Rectal smooth muscle tissue (tissue), 1 donor: ENCODE results near the gene GREB1.

Experiments
- H3K27ac ChIP-seq: one replicate; pipeline ENCODE4 v1.7.0; 2013; ENCODE audit warnings: low read depth, low read length, inconsistent platforms
- H3K27me3 ChIP-seq: one replicate; pipeline ENCODE4 v1.7.0; 2013; ENCODE audit warnings: low read length; ENCODE audit not compliant: control insufficient read depth, insufficient read depth
- H3K36me3 ChIP-seq: one replicate; pipeline ENCODE4 v1.7.0; 2013; ENCODE audit warnings: low read length; ENCODE audit not compliant: control insufficient read depth, insufficient read depth
- H3K4me1 ChIP-seq: one replicate; pipeline ENCODE4 v1.7.0; 2013; ENCODE audit warnings: low read length; ENCODE audit not compliant: control insufficient read depth, insufficient read depth
- H3K4me3 ChIP-seq: one replicate; pipeline ENCODE4 v1.7.0; 2013; ENCODE audit warnings: low read length
- H3K9ac ChIP-seq: one replicate; pipeline ENCODE4 v1.7.0; 2013; ENCODE audit warnings: low read length

GREB1 gene

GRCh38 chr2:11667866-11668637 lies 134.2 kb downstream of the GREB1 start:
- no peaks in the 10 kb centered on the region for H3K27me3 ChIP-seq
- no peaks in the 10 kb centered on the region for H3K36me3 ChIP-seq
- H3K27ac ChIP-seq, result no peak overlapping the region
- no peaks in the 10 kb centered on the region for H3K4me1 ChIP-seq
- no peak overlapping the region for H3K9ac ChIP-seq
- no peak overlapping the region for H3K4me3 ChIP-seq

- H3K4me3 ChIP-seq, result no peak within 1 kb of the TSS
- no peaks in the 10 kb centered on the region for H3K27me3 ChIP-seq
- no peak within 1 kb of the TSS for H3K9ac ChIP-seq
- no peak within 1 kb of the TSS for H3K27ac ChIP-seq
- no peaks in the 10 kb centered on the region for H3K4me1 ChIP-seq
- H3K36me3 ChIP-seq, result no peaks in the 10 kb centered on the region
Observed at GRCh38 chr2:11669454-11670291, 135.8 kb downstream of the GREB1 start, which contains the start of gene NTSR2. Gene NTSR2 (minus strand): TSS chr2:11670195. CDS start chr2:11670129, 66 bp downstream.

DNA sequence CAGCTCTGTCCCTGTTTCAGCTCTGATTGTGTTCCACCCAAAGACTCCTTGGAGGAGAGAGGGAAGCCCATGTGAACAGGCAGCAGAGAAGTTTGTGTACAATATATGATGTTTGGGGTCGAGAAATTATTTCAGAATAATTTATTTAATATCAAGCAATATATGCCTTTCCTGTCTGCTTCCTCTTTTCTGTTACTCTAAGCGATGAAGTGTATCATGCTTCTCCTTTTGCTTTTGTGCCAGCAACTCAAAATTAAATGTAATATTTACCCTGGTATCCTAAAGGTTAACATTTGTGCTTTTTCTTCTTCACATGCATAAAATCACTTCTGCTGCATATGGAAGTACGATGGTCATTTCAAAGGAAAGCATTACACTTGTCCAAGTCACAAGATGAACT lies 138.6 kb downstream of the GREB1 start:
- peaks cover 5% of the 10 kb centered on the region for H3K27me3 ChIP-seq
- H3K9ac ChIP-seq, result no peak overlapping the region
- H3K4me3 ChIP-seq, result no peak overlapping the region
- no peak overlapping the region for H3K27ac ChIP-seq
- H3K36me3 ChIP-seq, result no peaks in the 10 kb centered on the region
- no peaks in the 10 kb centered on the region for H3K4me1 ChIP-seq

DNA sequence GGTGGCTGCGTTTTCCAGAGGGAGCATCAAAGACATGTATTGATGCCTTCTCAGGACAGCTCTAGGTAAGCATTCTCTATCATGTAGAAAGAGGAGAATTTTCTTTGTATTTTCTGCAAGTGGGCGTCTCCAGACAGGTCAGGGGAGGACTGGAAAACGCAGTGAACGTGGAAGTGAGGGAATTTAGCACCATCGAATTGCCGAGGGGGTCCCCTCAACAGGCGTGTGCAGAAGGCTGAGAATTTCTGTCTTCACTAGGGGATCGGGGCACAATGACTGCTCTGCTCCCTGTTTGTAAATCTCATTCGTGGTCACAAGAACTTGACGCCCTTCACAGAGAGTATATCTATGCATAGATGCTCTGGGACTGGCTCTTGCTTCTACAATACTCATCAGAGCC lies 141.1 kb downstream of the GREB1 start:
- no peak overlapping the region for H3K4me3 ChIP-seq
- no peaks in the 10 kb centered on the region for H3K36me3 ChIP-seq
- H3K27me3 ChIP-seq, result peaks cover 5% of the 10 kb centered on the region
- H3K27ac ChIP-seq, result no peak overlapping the region
- no peak overlapping the region for H3K9ac ChIP-seq
- H3K4me1 ChIP-seq, result no peaks in the 10 kb centered on the region

DNA sequence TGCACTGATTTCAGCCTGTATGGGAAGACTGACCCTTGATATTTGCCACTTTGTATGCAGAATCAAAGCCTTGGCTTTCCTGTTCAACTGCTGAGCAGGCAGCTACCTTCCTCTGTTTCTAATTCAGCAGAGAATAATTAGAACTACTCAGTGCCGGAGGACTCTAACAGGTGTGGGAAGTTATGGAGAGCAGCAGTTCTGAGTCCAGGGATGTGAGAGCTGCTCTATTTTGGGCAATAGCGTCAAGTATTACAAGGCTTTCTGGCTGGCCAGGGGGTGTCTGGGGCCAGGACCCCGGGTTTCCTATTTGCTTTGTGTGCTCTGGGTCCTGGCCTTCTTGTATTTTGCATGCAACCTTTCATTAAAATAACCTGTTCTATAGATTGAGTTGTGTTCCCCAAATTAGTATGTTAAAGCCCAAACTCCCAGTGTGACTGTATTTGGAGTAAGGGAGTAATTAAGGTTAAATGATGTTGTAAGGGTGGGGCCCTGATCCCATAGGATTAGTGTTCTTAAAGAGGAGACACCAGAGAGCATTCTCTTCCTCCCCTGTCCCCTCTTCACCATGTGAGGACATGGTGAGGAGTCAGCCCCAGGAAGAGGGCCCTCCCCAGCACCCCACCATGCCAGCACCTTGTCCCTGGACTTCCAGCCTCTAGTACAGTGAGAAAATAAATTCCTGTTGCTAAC lies 141.7 kb downstream of the GREB1 start:
- H3K27ac ChIP-seq, result no peak overlapping the region
- no peak overlapping the region for H3K4me3 ChIP-seq
- H3K9ac ChIP-seq, result no peak overlapping the region
- H3K27me3 ChIP-seq, result peaks cover 5% of the 10 kb centered on the region
- H3K4me1 ChIP-seq, result no peaks in the 10 kb centered on the region
- H3K36me3 ChIP-seq, result no peaks in the 10 kb centered on the region

- Histone ChIP-seq H3K36me3 (no peaks in the 10 kb centered on the region), H3K4me3 (no peak overlapping the region), H3K9ac (no peak overlapping the region), H3K27ac (no peak overlapping the region), H3K27me3 (peaks cover 5% of the 10 kb centered on the region), H3K4me1 (no peaks in the 10 kb centered on the region)
Observed at GRCh38 chr2:11676640-11677039, 142.8 kb downstream of the GREB1 start.

DNA sequence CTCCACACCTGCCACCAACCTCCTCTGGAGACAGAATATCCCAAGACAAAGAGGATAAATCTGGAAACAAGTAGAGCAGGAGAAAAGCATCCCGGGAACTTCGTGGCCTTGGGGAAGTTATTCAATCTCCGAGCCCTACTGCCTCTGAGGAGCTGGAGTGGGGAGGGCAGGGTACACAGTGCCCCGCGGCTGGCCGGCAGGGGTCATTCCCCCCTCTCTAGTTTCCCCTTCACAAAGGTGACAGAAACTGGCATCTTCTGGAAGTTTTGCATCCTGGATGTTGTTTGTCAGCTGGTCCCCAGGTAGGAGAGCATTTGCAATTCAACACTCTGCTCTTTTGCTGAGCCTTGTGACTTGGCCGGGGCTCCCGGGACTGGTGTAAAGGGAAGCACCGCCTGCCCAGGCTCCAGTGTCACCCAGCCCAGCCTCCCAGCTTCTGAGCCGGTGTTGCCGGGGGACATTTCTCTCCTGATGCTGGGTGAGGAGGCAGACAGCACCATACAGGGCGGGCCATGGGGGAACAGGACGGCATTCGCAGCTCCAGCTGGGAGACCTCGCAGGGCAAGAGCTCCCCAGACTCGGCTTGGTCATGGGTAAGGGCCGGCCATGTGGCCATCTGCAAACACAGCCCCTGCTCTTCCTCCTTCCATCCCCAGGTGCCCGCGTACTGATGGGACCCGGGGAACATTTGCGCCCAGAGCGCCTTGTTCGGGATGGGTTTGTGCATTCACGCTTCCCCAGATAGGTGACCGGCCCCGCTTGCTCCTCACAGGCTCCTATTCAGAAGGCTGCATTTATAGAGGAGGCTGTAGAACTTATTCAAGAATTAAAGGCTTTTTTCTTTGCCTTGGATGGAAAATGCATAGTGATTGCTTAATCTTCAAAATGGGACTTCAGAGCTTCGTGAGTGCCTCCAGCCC lies 143.6 kb downstream of the GREB1 start:
- H3K27me3 ChIP-seq, result peaks cover 5% of the 10 kb centered on the region
- H3K36me3 ChIP-seq, result no peaks in the 10 kb centered on the region
- H3K27ac ChIP-seq, result no peak overlapping the region
- H3K4me3 ChIP-seq, result no peak overlapping the region
- H3K9ac ChIP-seq, result no peak overlapping the region
- no peaks in the 10 kb centered on the region for H3K4me1 ChIP-seq

GRCh38 chr2:11678306-11678960 lies 144.6 kb downstream of the GREB1 start:
- Histone ChIP-seq H3K27me3 (peaks cover 7% of the 10 kb centered on the region), H3K36me3 (no peaks in the 10 kb centered on the region), H3K4me1 (no peaks in the 10 kb centered on the region), H3K27ac (no peak overlapping the region), H3K4me3 (no peak overlapping the region), H3K9ac (no peak overlapping the region)

DNA sequence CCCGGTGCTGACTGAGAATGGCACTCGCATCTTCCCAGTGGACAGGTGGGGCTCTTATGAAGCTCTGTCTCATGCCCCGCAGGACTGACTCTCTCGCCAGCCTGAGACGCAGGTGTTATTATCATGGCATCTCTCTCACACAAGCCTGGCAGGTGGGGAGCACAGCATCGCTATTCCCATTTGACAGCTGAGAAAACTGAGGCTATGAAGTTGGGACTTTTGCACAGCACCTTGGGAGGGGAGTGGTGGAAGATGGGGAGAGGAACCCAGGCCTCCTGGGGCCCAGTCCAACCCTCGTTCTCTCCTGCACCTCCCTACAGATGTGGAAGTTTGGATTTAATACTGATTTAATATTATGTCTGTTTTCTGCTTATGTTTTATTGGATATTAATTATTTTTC lies 145.2 kb downstream of the GREB1 start:
- Histone ChIP-seq H3K4me3 (no peak overlapping the region), H3K27ac (no peak overlapping the region), H3K9ac (no peak overlapping the region), H3K27me3 (peaks cover 10% of the 10 kb centered on the region), H3K4me1 (no peaks in the 10 kb centered on the region), H3K36me3 (no peaks in the 10 kb centered on the region)

DNA sequence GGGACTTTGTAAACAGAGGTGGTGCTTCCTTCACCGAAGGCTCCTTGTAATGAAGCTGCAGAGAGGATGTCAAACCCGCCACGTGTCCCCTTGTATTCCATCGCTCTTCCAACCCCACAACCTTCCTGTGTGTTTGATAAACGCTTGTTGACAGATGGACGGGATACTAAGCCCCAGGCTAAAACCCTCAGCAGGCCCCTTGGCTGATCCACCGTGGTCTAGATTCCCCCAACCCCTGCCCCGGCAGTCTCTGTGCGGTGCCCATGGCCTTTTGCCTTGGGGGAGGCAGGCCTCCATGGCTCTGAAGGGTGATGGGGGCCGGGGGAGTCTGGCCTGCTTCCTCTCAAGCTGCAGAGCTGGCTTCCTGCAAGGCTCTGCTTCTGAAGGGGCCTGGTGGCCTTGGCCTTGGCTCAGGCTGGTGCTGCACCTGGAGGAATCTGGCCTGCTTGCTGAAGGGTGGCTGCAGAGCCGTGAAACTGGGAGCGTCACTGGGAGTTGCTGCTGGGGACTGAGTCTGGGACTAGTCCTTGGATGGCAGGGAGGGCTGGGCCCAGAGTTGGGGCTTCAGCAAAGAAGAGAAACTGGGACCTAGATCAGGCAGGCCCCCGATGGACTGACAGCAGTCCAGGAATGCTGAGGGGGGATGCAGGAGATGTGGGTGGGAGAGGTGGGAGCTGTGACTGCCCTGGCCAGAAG lies 145.8 kb downstream of the GREB1 start:
- H3K4me1 ChIP-seq, result no peaks in the 10 kb centered on the region
- H3K27ac ChIP-seq, result no peak overlapping the region
- H3K36me3 ChIP-seq, result no peaks in the 10 kb centered on the region
- H3K9ac ChIP-seq, result no peak overlapping the region
- H3K27me3 ChIP-seq, result peaks cover 10% of the 10 kb centered on the region
- H3K4me3 ChIP-seq, result no peak overlapping the region
